HG02885 (cell line): ENCODE results near the gene B3GNT5.

Source experiments
- ATAC-seq: cut with Tn5 transposase; IDR thresholded peaks from one replicate; pipeline ENCODE4 v1.9.1; 2021; ENCODE audit warnings: mild to moderate bottlenecking; ENCODE audit not compliant: unreplicated experiment, poor library complexity

The B3GNT5 gene

GRCh38 chr3:183287301-183287971 lies 34.4 kb downstream of the B3GNT5 start:
- ATAC-seq: no peak

DNA sequence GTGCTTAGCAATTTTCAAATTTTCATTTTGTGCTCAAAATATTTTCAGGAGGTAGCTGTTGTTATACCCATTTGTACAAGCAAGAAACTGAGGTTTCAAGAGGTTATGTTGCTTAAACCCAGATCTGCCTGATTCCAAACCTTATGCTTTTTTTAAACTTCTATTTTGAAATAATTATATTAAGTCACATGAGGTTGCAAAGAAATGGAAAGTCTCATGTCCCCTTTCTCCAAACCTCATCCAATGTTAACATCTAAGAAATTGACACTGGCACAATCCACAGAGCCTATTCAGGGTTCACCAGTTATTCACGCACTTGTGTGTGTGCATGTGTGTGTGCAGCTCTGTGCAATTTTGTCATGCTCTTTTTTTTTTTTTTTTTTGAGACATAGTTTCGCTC lies 35.1 kb downstream of the B3GNT5 start:
- no peak for ATAC-seq

DNA sequence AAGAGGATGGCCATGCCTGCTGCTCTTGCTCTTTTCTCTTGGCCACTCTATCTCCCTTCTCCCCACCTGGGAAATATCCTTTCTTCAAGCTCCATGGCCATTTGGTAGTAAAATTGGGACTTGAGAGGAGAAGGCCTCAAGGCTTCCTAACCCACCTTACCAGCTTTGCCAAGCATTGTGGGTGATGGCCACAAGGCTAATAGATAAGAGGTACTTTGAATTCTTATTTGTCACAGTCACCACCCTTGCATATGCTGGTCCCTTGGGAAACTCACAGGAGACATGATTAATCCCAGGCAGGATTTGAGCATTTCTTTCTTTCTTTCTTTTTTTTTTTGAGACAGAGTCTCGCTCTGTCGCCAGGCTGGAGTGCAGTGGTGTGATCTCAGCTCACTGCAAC lies 37.2 kb downstream of the B3GNT5 start:
- no peak for ATAC-seq

DNA sequence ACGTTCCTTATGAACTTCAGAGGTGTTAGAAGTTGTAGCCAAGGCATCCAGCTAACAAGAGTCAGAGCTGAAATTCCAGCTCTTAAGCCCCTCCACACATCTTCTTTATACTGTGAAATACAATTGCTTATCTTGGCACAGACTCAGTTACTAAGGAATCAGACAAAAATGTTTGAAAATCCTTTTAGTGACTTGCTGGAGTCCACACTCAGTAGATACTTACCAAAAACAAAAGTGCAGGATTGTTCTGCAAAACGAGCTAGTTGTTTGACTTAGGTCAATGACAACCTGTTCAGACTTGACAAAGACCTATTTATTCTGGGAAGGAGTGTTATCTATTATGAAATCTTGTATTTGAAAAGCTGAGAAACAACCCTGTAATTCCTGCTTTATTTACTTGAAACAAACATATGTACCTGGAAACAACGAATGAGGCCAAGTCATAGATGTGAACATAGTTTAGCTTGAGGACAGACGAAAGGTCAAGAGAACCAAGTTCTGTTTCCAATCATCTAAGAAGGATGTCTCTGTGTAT lies 38.5 kb downstream of the B3GNT5 start:
- no peak for ATAC-seq

GRCh38 chr3:183293966-183294365 lies 40.9 kb downstream of the B3GNT5 start:
- ATAC-seq: no peak

- ATAC-seq: no peak
These were observed 42.2 kb downstream of the B3GNT5 start for GRCh38 chr3:183295211-183295610.

GRCh38 chr3:183296944-183297343 lies 43.9 kb downstream of the B3GNT5 start:
- no peak for ATAC-seq

- ATAC-seq: no peak
These were observed 45.7 kb downstream of the B3GNT5 start for GRCh38 chr3:183298701-183299153.

- ATAC-seq: no peak
These were observed 46.9 kb downstream of the B3GNT5 start for GRCh38 chr3:183299976-183300375.

GRCh38 chr3:183300996-183301562 lies 48.0 kb downstream of the B3GNT5 start:
- ATAC-seq: no peak

DNA sequence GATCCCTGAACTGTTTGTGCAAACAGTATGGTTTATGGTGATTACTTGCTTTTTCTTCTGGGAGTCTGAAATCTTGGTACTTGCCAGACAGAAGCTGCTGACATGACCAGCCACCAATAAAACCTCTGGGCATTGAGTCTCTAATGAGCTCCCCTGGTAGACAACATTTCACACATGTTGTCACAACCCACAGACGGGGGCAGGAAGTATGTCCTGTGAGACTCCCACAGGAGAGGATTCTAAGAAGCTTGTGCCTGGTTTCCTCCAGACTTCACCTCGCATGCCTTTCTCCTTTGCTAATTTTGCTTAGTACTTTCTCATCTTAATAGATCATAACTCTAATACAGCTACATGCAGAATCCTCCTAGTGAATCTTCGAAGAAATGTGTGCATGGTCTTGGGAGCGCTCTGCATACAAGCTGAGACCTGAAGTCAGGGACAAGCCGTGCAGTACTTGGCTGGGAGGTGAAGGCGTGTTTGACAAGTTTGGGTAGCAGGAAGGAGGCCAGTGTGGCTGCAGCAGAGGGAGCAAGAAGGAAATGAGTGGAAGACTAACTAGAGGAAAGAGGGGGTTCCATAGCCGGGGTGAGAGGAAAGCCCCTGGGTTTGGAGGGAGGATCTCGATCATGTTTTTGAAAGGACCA lies 49.0 kb downstream of the B3GNT5 start:
- ATAC-seq: no peak

DNA sequence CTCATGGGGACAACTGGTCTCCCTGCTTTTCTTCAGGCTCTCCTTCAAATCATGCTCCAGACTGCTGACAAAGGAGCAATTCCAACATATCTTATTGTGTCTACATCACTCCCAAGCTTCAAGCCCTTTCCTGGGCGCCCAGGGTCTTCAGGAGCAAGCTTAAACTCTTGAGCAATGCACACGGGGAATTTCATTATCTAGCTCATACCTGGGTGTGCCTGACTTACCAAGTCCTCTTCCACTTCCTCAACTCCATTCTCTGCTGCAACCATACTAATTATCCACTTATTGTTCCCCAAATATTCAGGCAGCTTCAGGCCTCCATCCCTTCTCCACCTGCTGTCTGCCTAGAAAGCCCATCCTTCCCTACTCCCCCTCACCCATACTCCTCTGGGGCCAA lies 50.6 kb downstream of the B3GNT5 start:
- no peak for ATAC-seq

- ATAC-seq: peak; percentile 84
These were observed 54.0 kb downstream of the B3GNT5 start for GRCh38 chr3:183306798-183307671.

DNA sequence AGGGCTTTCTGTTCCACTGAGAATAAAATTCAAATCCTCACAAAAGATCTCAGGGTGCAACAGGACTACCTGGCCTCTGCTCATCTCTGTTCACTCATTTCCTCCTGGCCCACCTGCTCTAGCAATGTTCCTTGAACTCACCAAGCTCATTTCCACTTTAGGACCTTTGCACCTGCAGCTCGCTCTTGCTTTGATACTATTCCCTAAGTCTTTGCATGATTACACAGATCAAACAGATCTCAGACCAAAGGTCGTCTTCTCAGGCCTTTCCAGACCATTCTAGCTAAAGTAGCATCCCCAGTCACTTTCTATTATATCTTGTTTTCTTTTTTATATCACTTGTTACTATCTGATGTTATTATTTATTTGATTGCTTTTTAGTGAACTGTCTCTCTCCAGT lies 54.7 kb downstream of the B3GNT5 start:
- no peak for ATAC-seq

DNA sequence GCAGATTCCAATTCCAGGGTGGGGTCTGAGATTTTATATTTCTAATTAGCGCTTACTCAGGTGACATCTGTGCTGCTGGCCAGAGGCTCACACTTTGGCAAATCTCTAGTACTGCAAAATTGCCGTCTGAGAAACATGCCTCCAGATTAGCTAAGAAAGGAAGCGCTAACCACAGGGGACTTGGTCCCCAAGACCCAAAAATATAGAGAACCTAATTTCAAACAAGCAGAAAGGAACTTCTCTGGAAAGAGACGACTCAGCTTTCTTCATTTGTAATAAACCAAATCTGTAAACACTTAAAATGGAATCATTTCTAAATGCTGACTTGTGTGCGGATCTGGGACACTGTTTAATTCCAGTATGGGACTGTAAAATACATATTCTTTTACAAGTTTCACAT lies 55.7 kb downstream of the B3GNT5 start:
- ATAC-seq: no peak

GRCh38 chr3:183309276-183309675 lies 56.2 kb downstream of the B3GNT5 start:
- no peak for ATAC-seq

GRCh38 chr3:183310936-183311335 lies 57.9 kb downstream of the B3GNT5 start:
- no peak for ATAC-seq

- ATAC-seq: no peak
These were observed 59.4 kb downstream of the B3GNT5 start for GRCh38 chr3:183312433-183312832.

DNA sequence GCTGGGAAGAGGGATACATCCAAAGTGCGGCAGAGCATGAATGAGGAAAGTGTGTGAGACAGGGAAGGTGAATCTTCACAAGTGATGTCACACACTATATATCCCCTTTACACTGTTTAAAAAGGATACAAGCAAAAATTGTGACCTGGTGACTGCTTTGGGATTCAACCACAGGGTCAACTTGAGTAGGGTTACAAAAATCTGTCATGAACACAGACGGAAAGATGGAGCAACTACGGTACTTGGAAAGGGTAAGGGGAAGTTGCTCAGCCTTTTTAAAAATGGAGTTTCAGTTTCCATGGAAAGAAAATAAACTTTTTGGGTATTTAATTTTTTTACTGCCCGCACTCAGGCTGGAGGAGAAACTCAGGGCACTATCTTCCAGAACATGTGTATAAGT lies 60.3 kb downstream of the B3GNT5 start:
- no peak for ATAC-seq

- no peak for ATAC-seq
These were observed 60.7 kb downstream of the B3GNT5 start for GRCh38 chr3:183313764-183314163.

- ATAC-seq: no peak
These were observed 62.7 kb downstream of the B3GNT5 start for GRCh38 chr3:183315739-183316138.
